ENCODE measurements around the gene PLCB2. TPM values are rescaled to one million over a fixed set of nuclear protein-coding genes. Genes with fewer than 3 reads are reported as not detected.

The PLCB2 gene
- total and polyA plus RNA-seq, 9 of the 15 experiments (the other 6 are each of a cell fraction or from before 2014, with no cell fraction given) = 0.37 to 12.3 (median 8.0) TPM

- peaks cover 0 to 8% of the 10 kb centered on the region in 2 experiments; a peak in 1 of 5 replicates for H3K27me3 ChIP-seq (ENCODE audit: control insufficient read depth in 2 of 2, insufficient read depth in 2 of 2, low read length in 2 of 2)
- in situ Hi-C loops (cut with MboI) = no loop called here
- H3K9me3 ChIP-seq (replicated peaks; ENCODE audit: control insufficient read depth, insufficient read depth, low read depth, low read length) = no peaks in the 10 kb centered on the region
- no peaks in the 10 kb centered on the region for H3K79me2 ChIP-seq (ENCODE audit: control insufficient read depth, insufficient read depth, low read length)
- no peaks in the 10 kb centered on the region for H3K9me1 ChIP-seq (ENCODE audit: control insufficient read depth, insufficient read depth, low read length)
- H3K36me3 ChIP-seq (ENCODE audit: control insufficient read depth, insufficient read depth, low read length) = no peaks in the 10 kb centered on the region
- TF ChIP-seq TCF7L2 (IDR thresholded peaks at IDR 0.05; ENCODE audit: low read depth, low read length) (no peak), ZKSCAN3 (CRISPR knock-in tag; IDR thresholded peaks at IDR 0.05) (no peak), RBM25 (IDR thresholded peaks at IDR 0.05; ENCODE audit: low read depth, low read length, severe bottlenecking) (peak; percentile 73), ZNF766 (CRISPR knock-in tag; conservative IDR thresholded peaks at IDR 0.05) (no peak), CBX3 (IDR thresholded peaks at IDR 0.05; ENCODE audit: borderline replicate concordance in 1 of 2, low read length in 2 of 2) (peak in 1 of 2 experiments; percentile 34; a peak in 1 of 3 replicates), ZNF146 (CRISPR knock-in tag; IDR thresholded peaks at IDR 0.05; ENCODE audit: unreplicated experiment) (peak; percentile 78), BCOR (IDR thresholded peaks at IDR 0.05) (peak; percentile 39; the same call in 1 of the 2 replicates)
- FAIRE-seq (no peak), ATAC-seq (no peak), DNase-seq (ENCODE audit: extremely low read depth in 1 of 4, low spot score in 3 of 4) (no peak)
- H3K9ac ChIP-seq (ENCODE audit: insufficient read depth in 1 of 2, low read depth in 2 of 2, low read length in 2 of 2) = no peak overlapping the region
- no peak overlapping the region for H3K27ac ChIP-seq (ENCODE audit: extremely low read depth, low read depth, low read length)
- no TSS peak for BruUV-seq (replicated peaks)
- ChIA-PET CTCF (ENCODE audit: low intra/inter-chr PET ratio) (no interaction called here), POLR2A (interaction anchor here (0.9 to 1.6 kb wide), 2 partner anchors 10 kb away, joined by 4 to 13 read pairs; no protein-coding TSS in a partner anchor)
- H4K20me1 ChIP-seq (replicated peaks; ENCODE audit: control insufficient read depth, insufficient read depth, low read length) = no peaks in the 10 kb centered on the region
- WGBS (ENCODE audit: insufficient coverage, low coverage, missing lambda C conversion rate) = 65% methylated on average over 2 of the region's 2 CpGs
- intact Hi-C loops (cut with micrococcal nuclease) = no loop called here
- no peak overlapping the region for H3K4me2 ChIP-seq (ENCODE audit: insufficient read depth, low read length)
- peaks cover 19 to 38% of the 10 kb centered on the region in 2 experiments; a peak in 4 of 5 replicates for H3K4me1 ChIP-seq (replicated peaks in 1 of 2; ENCODE audit: control insufficient read depth in 2 of 2, insufficient read depth in 2 of 2, low read length in 2 of 2)
- no peak overlapping the region for H2AFZ ChIP-seq (ENCODE audit: low read depth, low read length)
- no peak overlapping the region for H3K4me3 ChIP-seq
Observed at GRCh38 chr15:40300367-40300766, 7.4 kb downstream of the PLCB2 start.
